Heart right ventricle (tissue), 16 donors: ENCODE results near the gene KLHL1. TPM values are rescaled to one million over a fixed set of nuclear protein-coding genes. Genes with fewer than 3 reads are reported as not detected.

Source experiments
- ATAC-seq, 8 donors: fragments of 200-7000 bp; cut with Tn5 transposase; one replicate each; pipeline ENCODE4 v1.9.1; 2020; ENCODE audit warnings: mild to moderate bottlenecking in 8 of 8, moderate library complexity in 8 of 8, moderate number of reproducible peaks in 1 of 8
- DNase-seq, 2 donors: peaks; one replicate each; pipeline ENCODE4 v3.0.0-alpha.2; 2020
- H3K27ac ChIP-seq, 10 donors: fragments of 200-600 bp; sonication (generic) in 2 of 10; one replicate each; pipeline versions ENCODE4 v1.5.0 to v1.8.0; 2020 to 2022; ENCODE audit warnings: mild to moderate bottlenecking in 3 of 10
- H3K27me3 ChIP-seq, 7 donors: fragments of 200-600 bp; one replicate each; pipeline ENCODE4 v1.8.0; 2021 to 2022; ENCODE audit warnings: mild to moderate bottlenecking in 2 of 7
- H3K36me3 ChIP-seq, 9 donors: fragments of 200-600 bp; sonication (generic) in 1 of 9; one replicate each; pipeline versions ENCODE4 v1.5.0 to v1.8.0; 2020 to 2022; ENCODE audit warnings: mild to moderate bottlenecking in 2 of 9
- H3K4me1 ChIP-seq, 9 donors: fragments of 200-600 bp; sonication (generic) in 1 of 9; one replicate each; pipeline versions ENCODE4 v1.5.0 to v1.8.0; 2020 to 2022; ENCODE audit warnings: mild to moderate bottlenecking in 4 of 9
- H3K4me3 ChIP-seq, 10 donors: fragments of 200-600 bp; sonication (generic) in 2 of 10; one replicate each; pipeline versions ENCODE4 v1.5.0 to v1.8.0; 2020 to 2022; ENCODE audit warnings: mild to moderate bottlenecking in 7 of 10, moderate library complexity in 2 of 10
- H3K9me3 ChIP-seq, 11 donors: fragments of 200-600 bp in 10 of 11; sonication (generic) in 2 of 11; one replicate each; pipeline versions ENCODE4 v1.5.0 to v1.8.0; 2013 to 2022; ENCODE audit warnings: mild to moderate bottlenecking in 2 of 11, control low read depth in 1 of 11, moderate library complexity in 1 of 11
- CTCF ChIP-seq, 9 donors: fragments of 200-600 bp; sonication (generic) in 2 of 9; IDR thresholded peaks; one replicate each; pipeline versions ENCODE4 v1.5.0 to v1.8.0; 2021 to 2022; ENCODE audit warnings: antibody characterized with exemption in 9 of 9, mild to moderate bottlenecking in 5 of 9, moderate library complexity in 1 of 9
- WGBS, 2 donors: extraction: QIAGEN DNeasy Blood & Tissue Kit; methylation state at CpG; one replicate each; pipeline ENCODE4 v1.1.7; 2013; ENCODE audit warnings: inconsistent platforms in 1 of 2; 5-methylcytosine and 5-hydroxymethylcytosine counted together
- intact Hi-C, 10 donors: fragments of 100-400 bp; cut with DNase I; formaldehyde crosslinking; loops; one replicate each; pipeline versions ENCODE4 v1.11.1 to v1.14.2; 2022
- polyA plus RNA-seq, 2 donors: library from polyadenylated mRNA; stranded (reverse); fragments of 200-250 nt; gene quantifications; one replicate each; pipeline ENCODE4 v1.2.3, GENCODE V29; 2013
- total RNA-seq, 10 donors: library from RNA; stranded (reverse); fragmentation: NEBNext Ultra II Directional in 3 of 10; extraction: Animal tissue kit (Norgen Biotek cat#: 25700) in 3 of 10; gene quantifications; one replicate each; pipeline versions ENCODE4 v1.2.1 to v1.2.4, GENCODE V29; 2021 to 2023
- donor health status: Arrhythmogenic right ventricular cardiomyopathy.
- donor health status: ischemic (EF 13 %, LVEDD 7.1; RV severe dilation, severe dysfunction).
- donor health status: healthy with polysubstance abuse.
- donor health status: DM: no; HTN: yes; CAD: no.
- donor health status: DM: no; HTN: no; CAD: no.
- donor health status: ischemic (EF 25% LVEDD 6.9; RV normal size, moderate dysfunction).
- donor health status: ischemic (EF 25% LVEDD 5.7; RV mildly dilated, moderate dysfunction).
- donor health status: healthy.
- donor health status: DM: yes; HTN: yes; CAD: no.
- donor health status: Ischemic cardiomyopathy.
- donor health status: ischemic (EF 35%, LVEDD 5.7; RV mildly dilated, moderate dysfunction).
- donor health status: nonischemic (EF 11% LVEDD 7.7; RV severe dilation, severe dysfunction).
- donor health status: DM: yes; HTN: yes; CAD: no.
- donor health status: PGD.
- donor health status: ischemic (EF 29% LVEDD 5.4; RV normal size, mild dysfunction).
- donor health status: nonischemic (EF 23%, LVEDD 6.1; RV moderate dilation, normal function).

KLHL1 gene
- total and polyA plus RNA-seq, 12 donors = 0.06 TPM; not detected in 11

DNA sequence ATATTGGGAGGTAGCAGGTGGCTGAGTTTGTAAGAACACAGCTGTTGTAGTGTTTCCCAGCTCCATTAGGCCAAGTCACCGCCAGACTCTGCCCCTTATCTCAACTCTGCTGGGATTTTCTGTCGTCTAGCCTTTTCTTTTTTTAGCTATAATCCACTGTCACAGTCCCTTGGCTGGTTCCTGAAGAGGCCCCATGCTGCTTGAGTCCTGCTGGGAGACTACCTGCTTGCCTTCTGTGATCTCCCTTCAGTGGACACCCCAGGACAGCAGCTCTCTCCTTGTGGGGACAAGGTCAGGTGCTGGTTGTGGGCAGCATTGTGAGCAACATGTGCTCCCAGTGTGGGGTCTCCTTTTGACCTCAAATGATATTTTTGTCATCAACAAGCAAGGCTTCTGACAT lies 195.6 kb downstream of the KLHL1 start:
- TF ChIP-seq CTCF (IDR thresholded peaks at IDR 0.05) = no peak
- Histone ChIP-seq H3K9me3 (peaks cover 0 to 25% (median 4%) of the 10 kb centered on the region in 11 donors), H3K4me1 (no peaks in the 10 kb centered on the region), H3K4me3 (no peak overlapping the region), H3K27me3 (no peaks in the 10 kb centered on the region), H3K36me3 (no peaks in the 10 kb centered on the region), H3K27ac (no peak overlapping the region)
- intact Hi-C loops = no loop called here
- ATAC-seq (no peak), DNase-seq (no peak)
- WGBS, 2 donors = 11 to 12% methylated on average over 2 of the region's 2 CpGs

GRCh38 chr13:69910800-69911199 lies 197.5 kb downstream of the KLHL1 start:
- peaks cover 0 to 16% (median 0%) of the 10 kb centered on the region in 11 donors for H3K9me3 ChIP-seq
- H3K4me1 ChIP-seq = no peaks in the 10 kb centered on the region
- H3K27me3 ChIP-seq = no peaks in the 10 kb centered on the region
- DNase-seq (no peak), ATAC-seq (no peak)
- intact Hi-C loops = no loop called here
- no peak for TF ChIP-seq CTCF (IDR thresholded peaks at IDR 0.05)
- H3K27ac ChIP-seq = no peak overlapping the region
- H3K36me3 ChIP-seq = no peaks in the 10 kb centered on the region
- no peak overlapping the region for H3K4me3 ChIP-seq

- DNase-seq (no peak), ATAC-seq (no peak)
- Histone ChIP-seq H3K4me1 (no peaks in the 10 kb centered on the region), H3K36me3 (no peaks in the 10 kb centered on the region), H3K27ac (no peak overlapping the region), H3K27me3 (no peaks in the 10 kb centered on the region), H3K9me3 (peaks cover 0 to 13% (median 0%) of the 10 kb centered on the region in 11 donors), H3K4me3 (no peak overlapping the region)
- TF ChIP-seq CTCF (IDR thresholded peaks at IDR 0.05) = no peak
- intact Hi-C loops = no loop called here
Measured at GRCh38 chr13:69904784-69905183, 203.5 kb downstream of the KLHL1 start.

DNA sequence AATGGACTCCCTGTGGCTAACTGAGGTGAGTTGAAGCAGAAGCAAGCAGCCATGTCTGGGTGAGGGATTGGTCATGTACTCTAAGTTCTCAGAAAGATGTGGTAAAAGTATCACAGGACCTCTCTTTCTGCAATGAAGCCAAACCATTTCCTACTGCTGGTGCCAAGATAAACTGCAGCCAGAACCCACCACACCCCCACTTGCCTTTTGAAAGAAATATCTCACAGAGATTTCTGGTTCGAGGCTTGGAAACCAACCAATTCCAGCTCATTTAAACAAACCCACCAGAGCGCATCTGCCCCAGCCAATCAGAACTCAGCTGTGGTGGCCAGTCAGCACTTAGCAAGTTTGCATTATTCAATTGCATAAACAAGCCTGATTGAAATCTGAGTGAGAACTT lies 205.2 kb downstream of the KLHL1 start:
- Histone ChIP-seq H3K4me1 (no peaks in the 10 kb centered on the region), H3K4me3 (no peak overlapping the region), H3K27me3 (no peaks in the 10 kb centered on the region), H3K27ac (no peak overlapping the region), H3K36me3 (no peaks in the 10 kb centered on the region), H3K9me3 (peaks cover 0 to 14% (median 0%) of the 10 kb centered on the region in 11 donors)
- no peak for ATAC-seq
- intact Hi-C loops = no loop called here
- no peak for DNase-seq
- 70 to 78% methylated on average over 2 of the region's 2 CpGs for WGBS, 2 donors
- TF ChIP-seq CTCF (IDR thresholded peaks at IDR 0.05) = no peak

DNA sequence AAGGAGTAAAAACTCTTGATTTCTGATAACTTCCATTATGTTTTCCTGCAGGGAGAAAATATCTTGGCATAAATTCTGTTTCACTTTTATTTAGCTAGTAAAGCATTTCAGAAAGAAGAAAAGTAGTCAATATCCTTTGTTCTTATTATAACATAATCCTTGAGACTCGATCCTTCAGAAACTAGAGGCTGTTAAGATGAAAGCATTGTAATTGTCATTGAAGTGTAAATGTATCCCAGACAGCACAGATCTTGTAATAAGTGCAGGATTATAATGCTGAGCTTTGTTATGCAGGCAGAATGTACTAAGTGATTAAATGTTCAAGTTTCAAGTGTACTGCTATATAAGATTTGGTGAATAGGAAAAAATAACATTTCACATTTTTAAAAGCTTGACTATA lies 225.8 kb downstream of the KLHL1 start:
- intact Hi-C loops = no loop called here
- H3K4me3 ChIP-seq = no peak overlapping the region
- 78 to 79% methylated on average over 1 of the region's 1 CpG for WGBS, 2 donors
- peaks cover 0 to 6% (median 0%) of the 10 kb centered on the region in 11 donors for H3K9me3 ChIP-seq
- no peaks in the 10 kb centered on the region for H3K27me3 ChIP-seq
- no peak for TF ChIP-seq CTCF (IDR thresholded peaks at IDR 0.05)
- H3K4me1 ChIP-seq = no peaks in the 10 kb centered on the region
- no peak for DNase-seq
- H3K27ac ChIP-seq = no peak overlapping the region
- H3K36me3 ChIP-seq = no peaks in the 10 kb centered on the region
- ATAC-seq = no peak
